Fibroblast of skin of abdomen (primary cell): ENCODE data around the gene IDUA.
A peak's percentile ranks its signal among the peaks of the same experiment; 100 is the strongest.

Experiments
- DNase-seq: peaks from one replicate; pipeline ENCODE4 v3.0.0-alpha.2; 2013

Gene IDUA

GRCh38 chr4:1031956-1032795, 45.3 kb downstream of the IDUA start:
- DNase-seq, result no peak

- no peak for DNase-seq
Measured at GRCh38 chr4:1032861-1033260, 46.0 kb downstream of the IDUA start.

- DNase-seq, result peak; percentile 33
Measured at GRCh38 chr4:1033840-1034551, 47.2 kb downstream of the IDUA start.

- no peak for DNase-seq
Measured at GRCh38 chr4:1035510-1035909, 48.7 kb downstream of the IDUA start.

GRCh38 chr4:1036095-1036494, 49.3 kb downstream of the IDUA start:
- DNase-seq, result no peak

GRCh38 chr4:1036976-1037810, 50.3 kb downstream of the IDUA start:
- DNase-seq, result no peak

- DNase-seq, result no peak
Measured at GRCh38 chr4:1038948-1039492, 52.2 kb downstream of the IDUA start.

- peak; percentile 48 for DNase-seq
Measured at GRCh38 chr4:1039493-1040343, 52.9 kb downstream of the IDUA start.

GRCh38 chr4:1040344-1041146, 53.7 kb downstream of the IDUA start:
- DNase-seq, result no peak

- peak; percentile 49 for DNase-seq
Measured at GRCh38 chr4:1041147-1041935, 54.5 kb downstream of the IDUA start.

GRCh38 chr4:1041936-1042330, 55.1 kb downstream of the IDUA start:
- DNase-seq, result no peak

GRCh38 chr4:1042352-1043055, 55.7 kb downstream of the IDUA start:
- no peak for DNase-seq

GRCh38 chr4:1043162-1043561, 56.3 kb downstream of the IDUA start:
- DNase-seq, result no peak

GRCh38 chr4:1043651-1044468, 57.0 kb downstream of the IDUA start:
- DNase-seq, result peak; percentile 99

GRCh38 chr4:1044469-1045192, 57.8 kb downstream of the IDUA start:
- no peak for DNase-seq

- no peak for DNase-seq
Measured at GRCh38 chr4:1045193-1045594, 58.4 kb downstream of the IDUA start.

- DNase-seq, result no peak
Measured at GRCh38 chr4:1045595-1046201, 58.9 kb downstream of the IDUA start.
